SK-N-SH (cell line): ENCODE measurements around the gene ADRA1B. TPM values are rescaled to one million over a fixed set of nuclear protein-coding genes. Genes with fewer than 3 reads are reported as not detected.

Source experiments
- CTCF ChIA-PET: fragments of 300-600, 350-600 bp; formaldehyde crosslinking; extraction: SDS; loops from one replicate; lab custom pipeline; 2021; lab: Yijun Ruan, JAX
- POLR2A ChIA-PET: fragments of 350-600 bp; sonication (Branson Sonifier 250); formaldehyde crosslinking; extraction: SDS; loops from one replicate; lab custom pipeline; 2020; ENCODE audit warnings: antibody characterized with exemption, inconsistent platforms; lab: Yijun Ruan, JAX
- DNase-seq: peaks from one replicate; pipeline ENCODE4 v3.0.0; 2012
- H2AFZ ChIP-seq: fragments of 200-600 bp; sonication (generic); 2 replicates; pipeline ENCODE4 v1.8.1; 2016; ENCODE audit warnings: antibody characterized with exemption, mild to moderate bottlenecking, low read depth
- H3F3A ChIP-seq: fragments of 200-600 bp; sonication (generic); replicated peaks from 2 replicates; pipeline ENCODE3; 2016; ENCODE audit warnings: antibody characterized with exemption, mild to moderate bottlenecking; ENCODE audit not compliant: insufficient read depth
- H3K27ac ChIP-seq, 2 experiments: fragments of 200-500 bp in 1 of 2; fragments of 200-600 bp in 1 of 2; sonication (Bioruptor generic) in 1 of 2; sonication (generic), shearing (Covaris generic) in 1 of 2; 2 replicates each; pipeline versions ENCODE4 v1.5.1 to v1.6.1; 2014 to 2016; ENCODE audit warnings: low read depth in 2 of 2, inconsistent platforms in 1 of 2, low read length in 1 of 2, mild to moderate bottlenecking in 1 of 2, mixed read lengths in 1 of 2
- H3K27me3 ChIP-seq: fragments of 200-600 bp; sonication (generic), shearing (Covaris generic); 2 replicates; pipeline ENCODE4 v1.6.1; 2016; ENCODE audit warnings: mixed run types; ENCODE audit not compliant: insufficient read depth
- H3K36me3 ChIP-seq, 2 experiments: fragments of 200-500 bp in 1 of 2; fragments of 200-600 bp in 1 of 2; sonication (Bioruptor generic) in 1 of 2; sonication (generic) in 1 of 2; replicated peaks in 1 of 2; 2 replicates each; pipeline versions ENCODE3 to v1.5.1; 2014 to 2016; ENCODE audit warnings: low read length in 1 of 2, mild to moderate bottlenecking in 1 of 2; ENCODE audit not compliant: insufficient read depth in 2 of 2, control insufficient read depth in 1 of 2
- H3K4me1 ChIP-seq, 2 experiments: fragments of 200-500 bp in 1 of 2; fragments of 200-600 bp in 1 of 2; sonication (Bioruptor generic) in 1 of 2; sonication (generic), shearing (Covaris generic) in 1 of 2; 2 replicates each; pipeline versions ENCODE4 v1.5.1 to v1.6.1; 2014 to 2016; ENCODE audit warnings: low read depth in 1 of 2, low read length in 1 of 2, mixed run types in 1 of 2; ENCODE audit not compliant: insufficient read depth in 2 of 2, control insufficient read depth in 1 of 2
- H3K4me2 ChIP-seq: fragments of 200-600 bp; sonication (generic), shearing (Covaris generic); 2 replicates; pipeline ENCODE4 v1.6.1; 2017; ENCODE audit warnings: mixed run types
- H3K4me3 ChIP-seq, 2 experiments: fragments of 200-500 bp in 1 of 2; fragments of 200-600 bp in 1 of 2; sonication (Bioruptor generic) in 1 of 2; sonication (generic), shearing (Covaris generic) in 1 of 2; 2 replicates each; pipeline versions ENCODE4 v1.5.1 to v1.8.1; 2014 to 2016; ENCODE audit warnings: low read depth in 2 of 2, inconsistent platforms in 1 of 2, low read length in 1 of 2, mild to moderate bottlenecking in 1 of 2, mixed read lengths in 1 of 2, moderate library complexity in 1 of 2
- H3K79me2 ChIP-seq: fragments of 200-600 bp; sonication (generic); 2 replicates; pipeline ENCODE4 v1.8.1; 2017; ENCODE audit warnings: mild to moderate bottlenecking; ENCODE audit not compliant: insufficient read depth
- H3K9ac ChIP-seq: fragments of 200-600 bp; sonication (generic); 2 replicates; pipeline ENCODE4 v1.6.1; 2017; ENCODE audit warnings: mixed run types
- H3K9me2 ChIP-seq: fragments of 200-600 bp; sonication (generic); 2 replicates; pipeline ENCODE4 v1.6.1; 2017; ENCODE audit warnings: mixed run types
- H3K9me3 ChIP-seq: fragments of 200-600 bp; sonication (generic); 2 replicates; pipeline ENCODE4 v1.6.1; 2017; ENCODE audit warnings: mixed run types, mild to moderate bottlenecking, moderate library complexity
- H4K20me1 ChIP-seq: fragments of 200-600 bp; sonication (generic); 2 replicates; pipeline ENCODE4 v1.6.1; 2017; ENCODE audit warnings: mild to moderate bottlenecking, mixed run types; ENCODE audit not compliant: insufficient read depth
- CHD2 ChIP-seq: fragments of 150-350 bp; IDR thresholded peaks from 2 replicates; pipeline ENCODE4 v1.6.1; 2018; ENCODE audit warnings: low read length; ENCODE audit not compliant: partially characterized antibody
- ELF1 ChIP-seq: IDR thresholded peaks from 2 replicates; pipeline ENCODE4 v1.4.0; 2012
- EP300 ChIP-seq, 2 experiments: IDR thresholded peaks; 2 replicates each; pipeline versions ENCODE4 v1.4.0 to v1.6.1; 2012; ENCODE audit warnings: borderline replicate concordance in 1 of 2, low read depth in 1 of 2, low read length in 1 of 2
- EZH2phosphoT487 ChIP-seq: fragments of 200-600 bp; sonication (generic); IDR thresholded peaks from 2 replicates; pipeline ENCODE4 v1.6.1; 2017; ENCODE audit warnings: low read depth, mixed run types, mild to moderate bottlenecking, antibody characterized with exemption, moderate library complexity, borderline replicate concordance
- FOSL2 ChIP-seq: IDR thresholded peaks from 2 replicates; pipeline ENCODE4 v1.4.0; 2012; ENCODE audit warnings: low read depth, mild to moderate bottlenecking, moderate library complexity, borderline replicate concordance
- GABPA ChIP-seq: IDR thresholded peaks from 2 replicates; pipeline ENCODE4 v1.4.0; 2012; ENCODE audit warnings: low read depth, mild to moderate bottlenecking
- GATA2 ChIP-seq: sonication (generic); formaldehyde crosslinking; IDR thresholded peaks from 2 replicates; pipeline ENCODE4 v1.5.0; 2020; ENCODE audit warnings: mild to moderate bottlenecking, missing genetic modification reagents
- MEF2A ChIP-seq: IDR thresholded peaks from 2 replicates; pipeline ENCODE4 v1.4.0; 2012; ENCODE audit warnings: low read depth, borderline replicate concordance
- MXI1 ChIP-seq: IDR thresholded peaks from 2 replicates; pipeline ENCODE4 v1.6.1; 2012; ENCODE audit warnings: mild to moderate bottlenecking, low read depth, low read length, improper control_type of control experiment
- NRF1 ChIP-seq: IDR thresholded peaks from 2 replicates; pipeline ENCODE4 v1.6.1; 2012; ENCODE audit warnings: low read depth, mild to moderate bottlenecking, low read length
- POLR2AphosphoS5 ChIP-seq: IDR thresholded peaks from 2 replicates; pipeline ENCODE4 v1.6.1; 2012; ENCODE audit warnings: low read depth, low read length
- RAD21 ChIP-seq: IDR thresholded peaks from 2 replicates; pipeline ENCODE4 v1.6.1; 2012; ENCODE audit warnings: mild to moderate bottlenecking, low read length
- RFX5 ChIP-seq: IDR thresholded peaks from 2 replicates; pipeline ENCODE4 v1.6.1; 2012; ENCODE audit warnings: mild to moderate bottlenecking, improper control_type of control experiment, low read length
- RXRA ChIP-seq: IDR thresholded peaks from 2 replicates; pipeline ENCODE4 v1.4.0; 2012; ENCODE audit warnings: low read depth, mild to moderate bottlenecking, borderline replicate concordance
- SIN3A ChIP-seq: IDR thresholded peaks from 2 replicates; pipeline ENCODE4 v1.6.1; 2012; ENCODE audit warnings: low read depth, mild to moderate bottlenecking, low read length, moderate library complexity, borderline replicate concordance
- SMC3 ChIP-seq: IDR thresholded peaks from 2 replicates; pipeline ENCODE4 v1.6.1; 2012; ENCODE audit warnings: low read depth, low read length, improper control_type of control experiment
- TCF12 ChIP-seq: IDR thresholded peaks from 2 replicates; pipeline ENCODE4 v1.4.0; 2012
- TEAD4 ChIP-seq: IDR thresholded peaks from 2 replicates; pipeline ENCODE4 v1.4.0; 2012; ENCODE audit warnings: mild to moderate bottlenecking, borderline replicate concordance; ENCODE audit not compliant: insufficient read depth
- YY1 ChIP-seq: IDR thresholded peaks from 2 replicates; pipeline ENCODE4 v1.4.0; 2012; ENCODE audit warnings: low read depth, mild to moderate bottlenecking
- WGBS: methylation state at CpG from one replicate; pipeline ENCODE4 v1.1.6; 2017; ENCODE audit warnings: low lambda C conversion rate; 5-methylcytosine and 5-hydroxymethylcytosine counted together
- polyA plus RNA-seq, 3 experiments: library from polyadenylated mRNA; depleted of rRNA; stranded (reverse); fragments of >200 nt; gene quantifications; 2 replicates each; pipeline ENCODE4 v1.2.3, GENCODE V29; 2012
- TF ChIP-seq, protein P1 (sequence below): fragments of 150-350 bp; IDR thresholded peaks from 2 replicates; pipeline ENCODE4 v1.6.1; 2016; ENCODE audit warnings: mild to moderate bottlenecking, low read depth, low read length
- TF ChIP-seq, protein P2 (sequence below): IDR thresholded peaks from 2 replicates; pipeline ENCODE4 v1.4.0; 2012; ENCODE audit warnings: low read depth, borderline replicate concordance
- TF ChIP-seq, protein P3 (sequence below): fragments of 150-350 bp; IDR thresholded peaks from 2 replicates; pipeline ENCODE4 v1.6.1; 2017; ENCODE audit warnings: antibody characterized with exemption, low read length, low read depth, borderline replicate concordance
- TF ChIP-seq, protein P4 (sequence below): IDR thresholded peaks from 2 replicates; pipeline ENCODE4 v1.4.0; 2012; ENCODE audit warnings: low read depth, borderline replicate concordance

Gene ADRA1B
- polyA plus RNA-seq, 1 of the 3 experiments (the other 2 are of a cell fraction): 2.2 TPM

DNA sequence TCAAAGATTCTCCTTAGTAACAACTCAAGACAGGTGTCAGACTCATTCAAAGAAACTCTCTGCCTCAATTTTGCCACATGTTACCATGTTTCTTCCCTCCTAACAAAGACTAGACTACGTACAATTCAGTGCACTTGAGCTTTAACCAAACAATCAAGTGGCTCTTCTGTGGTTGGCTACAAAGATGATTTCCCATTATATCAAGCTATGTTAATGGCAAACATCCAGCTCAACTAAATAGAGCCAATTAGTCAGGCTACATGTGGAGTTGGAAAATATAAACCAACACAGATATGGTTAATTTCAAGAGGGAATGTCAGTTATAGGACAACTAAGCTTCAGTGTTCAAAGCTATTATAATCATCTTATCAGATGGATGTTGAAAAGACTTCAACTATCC lies 29.2 kb upstream of the ADRA1B start:
- Histone ChIP-seq H3K36me3 (no peaks in the 10 kb centered on the region), H4K20me1 (no peaks in the 10 kb centered on the region), H3K27ac (no peak overlapping the region), H3K4me3 (no peak overlapping the region), H3K4me1 (peaks cover 0 to 21% of the 10 kb centered on the region in 2 experiments; a peak in 2 of 4 replicates), H3K79me2 (no peaks in the 10 kb centered on the region), H3K9me2 (no peaks in the 10 kb centered on the region), H3K27me3 (no peaks in the 10 kb centered on the region), H2AFZ (no peak overlapping the region), H3K4me2 (no peak overlapping the region), H3K9me3 (no peaks in the 10 kb centered on the region), H3K9ac (no peak overlapping the region), H3F3A (peaks cover 27% of the 10 kb centered on the region)
- WGBS: 75% methylated on average over 1 of the region's 1 CpG
- DNase-seq: no peak
- TF ChIP-seq YY1 (no peak), MXI1 (no peak), NRF1 (no peak), GABPA (no peak), SMC3 (no peak), MEF2A (no peak), SIN3A (no peak), RFX5 (no peak), FOSL2 (no peak), CHD2 (no peak)
- TF ChIP-seq, protein P1, sequence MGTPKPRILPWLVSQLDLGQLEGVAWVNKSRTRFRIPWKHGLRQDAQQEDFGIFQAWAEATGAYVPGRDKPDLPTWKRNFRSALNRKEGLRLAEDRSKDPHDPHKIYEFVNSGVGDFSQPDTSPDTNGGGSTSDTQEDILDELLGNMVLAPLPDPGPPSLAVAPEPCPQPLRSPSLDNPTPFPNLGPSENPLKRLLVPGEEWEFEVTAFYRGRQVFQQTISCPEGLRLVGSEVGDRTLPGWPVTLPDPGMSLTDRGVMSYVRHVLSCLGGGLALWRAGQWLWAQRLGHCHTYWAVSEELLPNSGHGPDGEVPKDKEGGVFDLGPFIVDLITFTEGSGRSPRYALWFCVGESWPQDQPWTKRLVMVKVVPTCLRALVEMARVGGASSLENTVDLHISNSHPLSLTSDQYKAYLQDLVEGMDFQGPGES: no peak
- POLR2A ChIA-PET: no interaction called here
- CTCF ChIA-PET: interaction anchor here (1.1 kb wide), 1 partner anchor 147 kb away, joined by 3 read pairs; no protein-coding TSS in a partner anchor

DNA sequence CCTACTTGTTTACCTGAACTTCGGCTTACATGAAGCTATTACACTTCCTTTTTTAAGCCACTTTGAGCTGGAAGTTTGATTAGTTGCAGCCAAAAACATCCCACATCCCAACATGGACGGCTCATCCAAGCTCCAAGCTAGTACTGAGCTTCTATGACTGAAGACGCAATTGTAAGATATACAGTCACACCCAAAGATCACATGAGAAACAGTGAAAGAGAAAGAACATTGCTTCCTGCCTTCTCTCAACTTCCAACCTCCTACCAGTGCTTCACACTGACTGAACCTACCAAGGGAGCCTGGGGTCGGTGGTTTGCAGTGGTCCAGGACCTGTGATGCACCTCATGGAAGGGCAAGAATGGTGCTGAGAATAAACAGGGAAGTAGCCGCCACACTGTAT lies 27.4 kb upstream of the ADRA1B start:
- Histone ChIP-seq H4K20me1 (no peaks in the 10 kb centered on the region), H3K79me2 (no peaks in the 10 kb centered on the region), H3K4me1 (peaks cover 0 to 10% of the 10 kb centered on the region in 2 experiments; a peak in 1 of 4 replicates), H3F3A (peaks cover 12% of the 10 kb centered on the region), H3K4me2 (no peak overlapping the region), H3K9me3 (no peaks in the 10 kb centered on the region), H3K9ac (no peak overlapping the region), H2AFZ (no peak overlapping the region), H3K4me3 (no peak overlapping the region), H3K27ac (no peak overlapping the region), H3K27me3 (no peaks in the 10 kb centered on the region), H3K36me3 (no peaks in the 10 kb centered on the region), H3K9me2 (no peaks in the 10 kb centered on the region)
- ChIA-PET POLR2A (no interaction called here), CTCF (no interaction called here)
- no peak for DNase-seq
- 67% methylated on average over 5 of the region's 5 CpGs for WGBS
- TF ChIP-seq NRF1 (no peak), EP300 (IDR thresholded peaks at IDR 0.05; ENCODE audit: borderline replicate concordance in 1 of 2, low read depth in 1 of 2, low read length in 1 of 2) (no peak), SIN3A (no peak), SMC3 (no peak), RFX5 (no peak), RAD21 (no peak), GATA2 (CRISPR knock-in tag) (no peak), GABPA (no peak), POLR2AphosphoS5 (no peak), TCF12 (no peak), RXRA (no peak), FOSL2 (no peak), EZH2phosphoT487 (no peak), TEAD4 (no peak), ELF1 (no peak)
- TF ChIP-seq, protein P2, sequence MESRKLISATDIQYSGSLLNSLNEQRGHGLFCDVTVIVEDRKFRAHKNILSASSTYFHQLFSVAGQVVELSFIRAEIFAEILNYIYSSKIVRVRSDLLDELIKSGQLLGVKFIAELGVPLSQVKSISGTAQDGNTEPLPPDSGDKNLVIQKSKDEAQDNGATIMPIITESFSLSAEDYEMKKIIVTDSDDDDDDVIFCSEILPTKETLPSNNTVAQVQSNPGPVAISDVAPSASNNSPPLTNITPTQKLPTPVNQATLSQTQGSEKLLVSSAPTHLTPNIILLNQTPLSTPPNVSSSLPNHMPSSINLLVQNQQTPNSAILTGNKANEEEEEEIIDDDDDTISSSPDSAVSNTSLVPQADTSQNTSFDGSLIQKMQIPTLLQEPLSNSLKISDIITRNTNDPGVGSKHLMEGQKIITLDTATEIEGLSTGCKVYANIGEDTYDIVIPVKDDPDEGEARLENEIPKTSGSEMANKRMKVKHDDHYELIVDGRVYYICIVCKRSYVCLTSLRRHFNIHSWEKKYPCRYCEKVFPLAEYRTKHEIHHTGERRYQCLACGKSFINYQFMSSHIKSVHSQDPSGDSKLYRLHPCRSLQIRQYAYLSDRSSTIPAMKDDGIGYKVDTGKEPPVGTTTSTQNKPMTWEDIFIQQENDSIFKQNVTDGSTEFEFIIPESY: no peak
- TF ChIP-seq, protein P3, sequence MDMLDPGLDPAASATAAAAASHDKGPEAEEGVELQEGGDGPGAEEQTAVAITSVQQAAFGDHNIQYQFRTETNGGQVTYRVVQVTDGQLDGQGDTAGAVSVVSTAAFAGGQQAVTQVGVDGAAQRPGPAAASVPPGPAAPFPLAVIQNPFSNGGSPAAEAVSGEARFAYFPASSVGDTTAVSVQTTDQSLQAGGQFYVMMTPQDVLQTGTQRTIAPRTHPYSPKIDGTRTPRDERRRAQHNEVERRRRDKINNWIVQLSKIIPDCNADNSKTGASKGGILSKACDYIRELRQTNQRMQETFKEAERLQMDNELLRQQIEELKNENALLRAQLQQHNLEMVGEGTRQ: no peak
- TF ChIP-seq, protein P1: no peak
- TF ChIP-seq, protein P4, sequence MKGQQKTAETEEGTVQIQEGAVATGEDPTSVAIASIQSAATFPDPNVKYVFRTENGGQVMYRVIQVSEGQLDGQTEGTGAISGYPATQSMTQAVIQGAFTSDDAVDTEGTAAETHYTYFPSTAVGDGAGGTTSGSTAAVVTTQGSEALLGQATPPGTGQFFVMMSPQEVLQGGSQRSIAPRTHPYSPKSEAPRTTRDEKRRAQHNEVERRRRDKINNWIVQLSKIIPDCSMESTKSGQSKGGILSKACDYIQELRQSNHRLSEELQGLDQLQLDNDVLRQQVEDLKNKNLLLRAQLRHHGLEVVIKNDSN: no peak
